ENCODE results near the gene CYBA.

DNA sequence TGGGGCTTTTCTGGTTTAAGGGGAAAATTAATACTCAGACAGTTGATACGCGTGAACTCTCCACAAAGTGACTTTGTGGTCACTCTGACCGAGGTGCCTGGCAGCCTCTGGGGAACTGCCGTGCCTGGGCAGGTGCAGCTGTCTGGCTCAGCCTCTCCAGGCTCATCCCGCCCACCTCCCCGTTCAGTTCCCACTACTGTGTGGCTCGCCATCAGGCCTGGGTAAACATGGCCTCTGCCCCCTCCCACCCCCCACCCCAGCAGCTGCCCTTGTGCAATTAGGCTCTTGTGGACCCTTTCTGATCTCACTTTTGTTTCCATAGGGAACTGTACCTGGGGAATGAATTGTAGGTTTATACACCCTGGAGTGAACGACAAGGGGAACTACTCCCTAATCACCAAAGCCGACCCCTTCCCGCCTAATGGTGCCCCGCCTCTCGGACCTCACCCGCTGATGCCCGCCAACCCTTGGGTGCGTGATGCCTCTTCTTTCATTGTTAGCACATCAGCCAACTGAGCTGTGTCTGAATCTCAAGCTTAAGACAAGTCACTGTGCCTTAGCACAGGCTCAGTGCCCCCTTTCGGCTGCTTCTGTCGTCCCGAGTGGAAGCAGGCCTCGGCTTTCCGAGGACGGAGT lies 52.9 kb downstream of the CYBA start:
- TF ChIP-seq CTCF (IDR thresholded peaks at IDR 0.05) (no peak), POLR2A (IDR thresholded peaks at IDR 0.05) (no peak)

Data from body of pancreas (tissue), 4 donors.